CD14-positive monocyte (primary cell): ENCODE data around the gene ELMO1. TPM values are rescaled to one million over a fixed set of nuclear protein-coding genes. Genes with fewer than 3 reads are reported as not detected.
A peak's percentile ranks its signal among the peaks of the same experiment; 100 is the strongest.

ENCODE experiments used
- DNase-seq, 3 donors: peaks; one replicate each; pipeline ENCODE4 v3.0.0-alpha.2; 2011 to 2022
- H2AFZ ChIP-seq: 2 replicates; pipeline ENCODE4 v1.6.0; 2012; ENCODE audit warnings: mild to moderate bottlenecking, low read depth, low read length, inconsistent platforms; ENCODE audit not compliant: insufficient read depth, poor library complexity, severe bottlenecking
- H3K27ac ChIP-seq, 2 donors: 1 replicate in 1 of 2; 2 replicates in 1 of 2; pipeline ENCODE4 v1.5.1; 2012 to 2013; ENCODE audit warnings: low read length in 2 of 2, control low read depth in 1 of 2, inconsistent platforms in 1 of 2, low read depth in 1 of 2, mild to moderate bottlenecking in 1 of 2
- H3K27me3 ChIP-seq, 2 donors: one replicate each; pipeline versions ENCODE4 v1.6.0 to v1.6.1; 2011 to 2013; ENCODE audit warnings: low read length in 2 of 2; ENCODE audit not compliant: control insufficient read depth in 2 of 2, insufficient read depth in 2 of 2
- H3K36me3 ChIP-seq, 2 donors: replicated peaks in 1 of 2; 1 replicate in 1 of 2; 2 replicates in 1 of 2; pipeline versions ENCODE4 v1.5.1 to v1.6.1; 2012 to 2013; ENCODE audit warnings: low read length in 2 of 2, control low read depth in 1 of 2, inconsistent platforms in 1 of 2, mild to moderate bottlenecking in 1 of 2; ENCODE audit not compliant: insufficient read depth in 2 of 2, control insufficient read depth in 1 of 2
- H3K4me1 ChIP-seq, 2 donors: 1 replicate in 1 of 2; 2 replicates in 1 of 2; pipeline versions ENCODE4 v1.5.1 to v1.6.1; 2012 to 2013; ENCODE audit warnings: low read length in 2 of 2, control low read depth in 1 of 2, inconsistent platforms in 1 of 2, mild to moderate bottlenecking in 1 of 2, moderate library complexity in 1 of 2; ENCODE audit not compliant: insufficient read depth in 2 of 2, control insufficient read depth in 1 of 2
- H3K4me2 ChIP-seq: replicated peaks from 2 replicates; pipeline ENCODE3; 2012; ENCODE audit warnings: low read length, moderate library complexity, mild to moderate bottlenecking; ENCODE audit not compliant: poor library complexity, severe bottlenecking; ENCODE audit errors: extremely low read depth
- H3K4me3 ChIP-seq, 3 experiments: fragments of 200-600 bp in 1 of 3; sonication (generic) in 1 of 3; replicated peaks in 1 of 3; 1 replicate in 2 of 3; 2 replicates in 1 of 3; pipeline ENCODE4 v1.5.1; 2011 to 2013; ENCODE audit warnings: low read length in 3 of 3, mild to moderate bottlenecking in 3 of 3, control low read depth in 2 of 3, low read depth in 2 of 3, inconsistent platforms in 1 of 3, moderate library complexity in 1 of 3
- H3K79me2 ChIP-seq: 2 replicates; pipeline ENCODE4 v1.6.0; 2012; ENCODE audit warnings: mild to moderate bottlenecking, control low read depth, inconsistent platforms, low read length, moderate library complexity; ENCODE audit not compliant: insufficient read depth
- H3K9ac ChIP-seq: 2 replicates; pipeline ENCODE4 v1.6.0; 2017; ENCODE audit warnings: low read length, mild to moderate bottlenecking; ENCODE audit not compliant: insufficient read depth, poor library complexity, severe bottlenecking
- H3K9me3 ChIP-seq, 2 donors: replicated peaks in 1 of 2; 1 replicate in 1 of 2; 2 replicates in 1 of 2; pipeline versions ENCODE4 v1.5.1 to v1.6.1; 2012 to 2013; ENCODE audit warnings: low read length in 2 of 2, control low read depth in 1 of 2; ENCODE audit not compliant: control insufficient read depth in 1 of 2, insufficient read depth in 1 of 2
- H4K20me1 ChIP-seq: 2 replicates; pipeline ENCODE4 v1.6.0; 2012; ENCODE audit warnings: mild to moderate bottlenecking, low read length, control low read depth, moderate library complexity; ENCODE audit not compliant: insufficient read depth
- H3K27ac Mint-ChIP-seq, 7 donors: one replicate each; pipeline ENCODE4 v1.8.0; 2020; ENCODE audit warnings: mild to moderate bottlenecking in 7 of 7, mixed read lengths in 7 of 7, moderate library complexity in 6 of 7, inconsistent platforms in 2 of 7
- H3K27me3 Mint-ChIP-seq, 3 donors: one replicate each; pipeline ENCODE4 v1.8.0; 2021 to 2022; ENCODE audit warnings: low read depth in 3 of 3, mild to moderate bottlenecking in 3 of 3, mixed read lengths in 3 of 3, moderate library complexity in 3 of 3, inconsistent platforms in 1 of 3
- H3K36me3 Mint-ChIP-seq, 2 donors: one replicate each; pipeline ENCODE4 v1.8.0; 2020; ENCODE audit warnings: mixed read lengths in 2 of 2, inconsistent platforms in 1 of 2, mild to moderate bottlenecking in 1 of 2
- H3K4me1 Mint-ChIP-seq: one replicate; pipeline ENCODE4 v1.8.0; 2020; ENCODE audit warnings: mild to moderate bottlenecking, mixed read lengths
- H3K4me3 Mint-ChIP-seq, 2 donors: one replicate each; pipeline ENCODE4 v1.8.0; 2020; ENCODE audit warnings: mild to moderate bottlenecking in 2 of 2, mixed read lengths in 2 of 2, moderate library complexity in 1 of 2
- H3K9me3 Mint-ChIP-seq, 7 donors: one replicate each; pipeline ENCODE4 v1.8.0; 2020 to 2022; ENCODE audit warnings: mixed read lengths in 7 of 7, mild to moderate bottlenecking in 6 of 7, moderate library complexity in 6 of 7, inconsistent platforms in 2 of 7
- WGBS: methylation state at CpG from one replicate; pipeline ENCODE4 v1.1.5; 2013; ENCODE audit warnings: missing lambda C conversion rate; ENCODE audit not compliant: insufficient coverage; 5-methylcytosine and 5-hydroxymethylcytosine counted together
- intact Hi-C, 2 donors: fragments of 100-400 bp; cut with micrococcal nuclease; formaldehyde crosslinking; loops; one replicate each; pipeline versions ENCODE4 v1.15.0 to v1.15.1; 2023
- polyA plus RNA-seq, 3 donors: library from polyadenylated mRNA; depleted of rRNA in 1 of 3; unstranded in 2 of 3; stranded (reverse) in 1 of 3; fragments of 300-500 nt in 2 of 3; fragments of >200 nt in 1 of 3; fragmentation: Illumina TruSeq in 2 of 3; gene quantifications; 1 replicate in 2 of 3; 2 replicates in 1 of 3; pipeline ENCODE4 v1.2.3, GENCODE V29; 2012 to 2021
- TF ChIP-seq, protein P1 (sequence below): fragments of 200-600 bp; IDR thresholded peaks from one replicate; pipeline ENCODE4 v1.8.0; 2022; ENCODE audit warnings: antibody characterized with exemption, mild to moderate bottlenecking

The ELMO1 gene
- polyA plus RNA-seq, 3 donors = 46.6 to 50.2 (median 46.7) TPM

DNA sequence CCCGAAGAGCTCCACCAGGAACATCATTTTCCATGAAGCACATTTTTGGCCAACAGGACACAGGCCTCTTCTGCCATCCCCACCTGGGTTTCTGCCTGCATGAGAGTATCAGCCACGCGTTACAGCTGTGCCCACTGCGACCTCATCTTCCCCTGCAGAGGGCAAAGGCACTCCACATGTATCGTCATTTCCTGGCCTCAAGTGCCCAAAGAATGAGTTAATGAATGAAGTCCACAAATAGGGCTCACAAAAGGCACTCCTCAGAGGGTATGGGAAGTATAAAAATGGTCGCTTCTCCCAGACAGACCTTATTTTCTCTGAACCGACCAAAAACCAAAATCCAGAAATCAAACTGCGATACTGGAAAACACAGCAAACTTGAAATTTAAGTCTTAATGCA is 18.5 kb downstream of the ELMO1 start:
- Mint-ChIP-seq H3K27ac (peak overlapping the region in 1 of 7 donors; percentile 32), H3K27me3 (no peaks in the 10 kb centered on the region), H3K9me3 (no peaks in the 10 kb centered on the region), H3K4me1 (peaks cover 53% of the 10 kb centered on the region), H3K36me3 (peaks cover 35 to 48% of the 10 kb centered on the region in 2 donors), H3K4me3 (no peak overlapping the region)
- peaks cover 4 to 32% of the 10 kb centered on the region in 2 donors for H3K36me3 ChIP-seq
- WGBS = 69% methylated on average over 5 of the region's 8 CpGs
- no peak overlapping the region for H3K9ac ChIP-seq
- H3K9me3 ChIP-seq = no peaks in the 10 kb centered on the region
- no peak overlapping the region for H3K27ac ChIP-seq
- DNase-seq = no peak
- peaks cover 89% of the 10 kb centered on the region for H3K79me2 ChIP-seq
- TF ChIP-seq, protein P1, sequence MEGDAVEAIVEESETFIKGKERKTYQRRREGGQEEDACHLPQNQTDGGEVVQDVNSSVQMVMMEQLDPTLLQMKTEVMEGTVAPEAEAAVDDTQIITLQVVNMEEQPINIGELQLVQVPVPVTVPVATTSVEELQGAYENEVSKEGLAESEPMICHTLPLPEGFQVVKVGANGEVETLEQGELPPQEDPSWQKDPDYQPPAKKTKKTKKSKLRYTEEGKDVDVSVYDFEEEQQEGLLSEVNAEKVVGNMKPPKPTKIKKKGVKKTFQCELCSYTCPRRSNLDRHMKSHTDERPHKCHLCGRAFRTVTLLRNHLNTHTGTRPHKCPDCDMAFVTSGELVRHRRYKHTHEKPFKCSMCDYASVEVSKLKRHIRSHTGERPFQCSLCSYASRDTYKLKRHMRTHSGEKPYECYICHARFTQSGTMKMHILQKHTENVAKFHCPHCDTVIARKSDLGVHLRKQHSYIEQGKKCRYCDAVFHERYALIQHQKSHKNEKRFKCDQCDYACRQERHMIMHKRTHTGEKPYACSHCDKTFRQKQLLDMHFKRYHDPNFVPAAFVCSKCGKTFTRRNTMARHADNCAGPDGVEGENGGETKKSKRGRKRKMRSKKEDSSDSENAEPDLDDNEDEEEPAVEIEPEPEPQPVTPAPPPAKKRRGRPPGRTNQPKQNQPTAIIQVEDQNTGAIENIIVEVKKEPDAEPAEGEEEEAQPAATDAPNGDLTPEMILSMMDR = no peak
- no peak overlapping the region for H3K4me2 ChIP-seq
- no peaks in the 10 kb centered on the region for H3K27me3 ChIP-seq
- intact Hi-C loops = no loop called here
- no peak overlapping the region for H3K4me3 ChIP-seq
- H3K4me1 ChIP-seq = peaks cover 27 to 37% of the 10 kb centered on the region in 2 donors
- H4K20me1 ChIP-seq = peaks cover 65% of the 10 kb centered on the region
- H2AFZ ChIP-seq = no peak overlapping the region

GRCh38 chr7:37429435-37429791 is 19.3 kb downstream of the ELMO1 start:
- H3K27me3 ChIP-seq = no peaks in the 10 kb centered on the region
- H2AFZ ChIP-seq = no peak overlapping the region
- TF ChIP-seq, protein P1 = no peak
- Mint-ChIP-seq H3K4me3 (no peak overlapping the region), H3K27me3 (no peaks in the 10 kb centered on the region), H3K4me1 (peaks cover 52% of the 10 kb centered on the region), H3K27ac (no peak overlapping the region), H3K9me3 (no peaks in the 10 kb centered on the region), H3K36me3 (peaks cover 35 to 44% of the 10 kb centered on the region in 2 donors)
- intact Hi-C loops = no loop called here
- H4K20me1 ChIP-seq = peaks cover 58% of the 10 kb centered on the region
- H3K4me2 ChIP-seq = no peak overlapping the region
- no peak overlapping the region for H3K4me3 ChIP-seq
- H3K9me3 ChIP-seq = no peaks in the 10 kb centered on the region
- no peak overlapping the region for H3K27ac ChIP-seq
- peaks cover 83% of the 10 kb centered on the region for H3K79me2 ChIP-seq
- H3K9ac ChIP-seq = no peak overlapping the region
- H3K36me3 ChIP-seq = peaks cover 4 to 32% of the 10 kb centered on the region in 2 donors
- H3K4me1 ChIP-seq = peaks cover 35 to 44% of the 10 kb centered on the region in 2 donors
- no peak for DNase-seq
